OCI-LY3 (cell line): Measurements from ENCODE around the gene CIT.

Source experiments
- H2AFZ ChIP-seq: fragments of 200-600, 300-600 bp; shearing (Covaris generic); 2 replicates; pipeline ENCODE4 v1.6.0; 2014; ENCODE audit warnings: antibody characterized with exemption, low read depth, low read length
- H3K27ac ChIP-seq: fragments of 200-600, 300-600 bp; sonication (generic); 2 replicates; pipeline ENCODE4 v1.5.1; 2014; ENCODE audit warnings: mild to moderate bottlenecking, low read length, moderate library complexity, mixed read lengths
- H3K27me3 ChIP-seq: fragments of 200-600, 300-600 bp; sonication (generic); 2 replicates; pipeline ENCODE4 v1.6.1; 2014; ENCODE audit warnings: low read depth, low read length, mixed read lengths
- H3K36me3 ChIP-seq: fragments of 200-600, 300-600 bp; sonication (generic); replicated peaks from 2 replicates; pipeline ENCODE3; 2014; ENCODE audit warnings: low read depth, low read length, mixed read lengths
- H3K4me1 ChIP-seq: fragments of 300-600, 200-600 bp; sonication (generic); 2 replicates; pipeline ENCODE4 v1.6.1; 2014; ENCODE audit warnings: low read length, mixed read lengths
- H3K4me2 ChIP-seq: fragments of 200-600, 300-600 bp; sonication (generic); 2 replicates; pipeline ENCODE4 v1.6.1; 2014; ENCODE audit warnings: low read length, mixed read lengths
- H3K4me3 ChIP-seq: fragments of 300-600, 200-600 bp; sonication (generic); 2 replicates; pipeline ENCODE4 v1.5.1; 2014; ENCODE audit warnings: antibody characterized with exemption, mild to moderate bottlenecking, low read length, moderate library complexity
- H3K79me2 ChIP-seq: fragments of 300-600, 200-600 bp; shearing (Covaris generic); 2 replicates; pipeline ENCODE4 v1.6.1; 2014; ENCODE audit warnings: mild to moderate bottlenecking, low read length, mixed read lengths
- H3K9ac ChIP-seq: fragments of 300-600, 200-600 bp; shearing (Covaris generic); 2 replicates; pipeline ENCODE4 v1.6.0; 2014; ENCODE audit warnings: mild to moderate bottlenecking, low read length, moderate library complexity
- H3K9me3 ChIP-seq: fragments of 200-600, 300-600 bp; shearing (Covaris generic); 2 replicates; pipeline ENCODE4 v1.6.1; 2014; ENCODE audit warnings: low read length, mixed read lengths; ENCODE audit not compliant: insufficient read depth
- H4K20me1 ChIP-seq: fragments of 200-600, 300-600 bp; sonication (generic); 2 replicates; pipeline ENCODE4 v1.6.1; 2016; ENCODE audit warnings: low read length, mixed read lengths; ENCODE audit not compliant: insufficient read depth
- EZH2phosphoT487 ChIP-seq: fragments of 200-600 bp; shearing (Covaris generic); IDR thresholded peaks from 2 replicates; pipeline ENCODE4 v1.6.1; 2018; ENCODE audit warnings: antibody characterized with exemption, mixed run types, low read depth
- TF ChIP-seq, protein P1 (sequence below): fragments of 200-600, 300-600 bp; sonication (generic); IDR thresholded peaks from 2 replicates; pipeline ENCODE4 v1.5.1; 2014; ENCODE audit warnings: antibody characterized with exemption, low read length, low read depth

CIT gene

DNA sequence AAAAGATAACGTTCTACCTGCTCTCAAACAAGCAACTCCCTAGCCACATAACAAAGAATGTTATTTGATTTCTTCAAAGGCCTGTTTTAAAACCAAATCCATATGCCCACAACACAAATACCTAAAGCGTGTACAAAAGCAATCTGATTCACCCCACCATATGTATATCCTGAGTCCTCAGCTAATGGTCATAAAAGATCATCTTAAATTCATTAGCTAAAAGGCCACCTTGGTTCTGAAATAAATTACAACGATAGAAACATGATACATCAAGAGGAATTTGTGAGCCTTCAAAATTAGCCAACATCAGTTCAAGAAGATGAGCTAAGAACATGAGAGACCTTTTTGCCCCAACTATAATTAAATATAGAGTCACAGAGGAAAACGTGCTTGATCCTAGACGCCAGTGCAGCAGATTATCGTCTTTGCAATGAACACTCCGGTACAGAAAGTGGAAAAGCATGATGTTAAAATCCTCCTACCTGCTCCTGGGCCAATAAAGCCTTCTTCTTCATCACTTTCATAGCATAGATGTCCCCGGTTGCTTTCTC, 20.0 kb downstream of the CIT start:
- Histone ChIP-seq H3K4me3 (no peak overlapping the region), H4K20me1 (no peaks in the 10 kb centered on the region), H2AFZ (no peak overlapping the region), H3K9ac (no peak overlapping the region), H3K79me2 (no peaks in the 10 kb centered on the region), H3K36me3 (peaks cover 25% of the 10 kb centered on the region), H3K4me2 (no peak overlapping the region), H3K4me1 (no peaks in the 10 kb centered on the region), H3K27me3 (no peaks in the 10 kb centered on the region), H3K27ac (no peak overlapping the region), H3K9me3 (no peaks in the 10 kb centered on the region)
- TF ChIP-seq, protein P1, sequence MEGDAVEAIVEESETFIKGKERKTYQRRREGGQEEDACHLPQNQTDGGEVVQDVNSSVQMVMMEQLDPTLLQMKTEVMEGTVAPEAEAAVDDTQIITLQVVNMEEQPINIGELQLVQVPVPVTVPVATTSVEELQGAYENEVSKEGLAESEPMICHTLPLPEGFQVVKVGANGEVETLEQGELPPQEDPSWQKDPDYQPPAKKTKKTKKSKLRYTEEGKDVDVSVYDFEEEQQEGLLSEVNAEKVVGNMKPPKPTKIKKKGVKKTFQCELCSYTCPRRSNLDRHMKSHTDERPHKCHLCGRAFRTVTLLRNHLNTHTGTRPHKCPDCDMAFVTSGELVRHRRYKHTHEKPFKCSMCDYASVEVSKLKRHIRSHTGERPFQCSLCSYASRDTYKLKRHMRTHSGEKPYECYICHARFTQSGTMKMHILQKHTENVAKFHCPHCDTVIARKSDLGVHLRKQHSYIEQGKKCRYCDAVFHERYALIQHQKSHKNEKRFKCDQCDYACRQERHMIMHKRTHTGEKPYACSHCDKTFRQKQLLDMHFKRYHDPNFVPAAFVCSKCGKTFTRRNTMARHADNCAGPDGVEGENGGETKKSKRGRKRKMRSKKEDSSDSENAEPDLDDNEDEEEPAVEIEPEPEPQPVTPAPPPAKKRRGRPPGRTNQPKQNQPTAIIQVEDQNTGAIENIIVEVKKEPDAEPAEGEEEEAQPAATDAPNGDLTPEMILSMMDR, result no peak
- TF ChIP-seq EZH2phosphoT487, result no peak

DNA sequence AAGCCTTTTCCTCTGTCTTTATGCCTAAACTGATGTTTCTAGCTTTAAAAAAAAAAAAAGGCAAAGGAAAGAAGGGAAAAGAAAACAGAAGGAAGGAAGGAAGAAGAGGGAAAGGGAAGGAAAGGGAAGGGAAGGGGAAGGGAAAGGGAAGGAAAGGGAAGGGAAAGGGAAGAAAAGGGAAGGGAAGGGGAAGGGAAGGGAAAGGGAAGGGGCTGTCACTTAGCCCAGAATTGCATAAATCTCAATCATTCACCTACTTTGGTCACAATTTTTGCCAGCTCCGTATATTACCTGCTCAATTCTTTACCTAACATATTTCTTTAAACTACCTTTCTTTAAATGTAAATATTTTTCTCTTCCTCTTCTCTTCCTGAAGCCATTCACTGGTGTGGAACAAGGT, 26.8 kb downstream of the CIT start:
- H4K20me1 ChIP-seq, result no peaks in the 10 kb centered on the region
- no peak overlapping the region for H3K4me2 ChIP-seq
- no peak overlapping the region for H3K9ac ChIP-seq
- no peak overlapping the region for H3K4me3 ChIP-seq
- H3K9me3 ChIP-seq, result no peaks in the 10 kb centered on the region
- H3K4me1 ChIP-seq, result peaks cover 5% of the 10 kb centered on the region; the same call in 1 of the 2 replicates
- no peak overlapping the region for H3K27ac ChIP-seq
- H3K36me3 ChIP-seq, result peaks cover 19% of the 10 kb centered on the region
- H3K79me2 ChIP-seq, result no peaks in the 10 kb centered on the region
- H2AFZ ChIP-seq, result no peak overlapping the region
- TF ChIP-seq EZH2phosphoT487, result no peak
- no peaks in the 10 kb centered on the region for H3K27me3 ChIP-seq

DNA sequence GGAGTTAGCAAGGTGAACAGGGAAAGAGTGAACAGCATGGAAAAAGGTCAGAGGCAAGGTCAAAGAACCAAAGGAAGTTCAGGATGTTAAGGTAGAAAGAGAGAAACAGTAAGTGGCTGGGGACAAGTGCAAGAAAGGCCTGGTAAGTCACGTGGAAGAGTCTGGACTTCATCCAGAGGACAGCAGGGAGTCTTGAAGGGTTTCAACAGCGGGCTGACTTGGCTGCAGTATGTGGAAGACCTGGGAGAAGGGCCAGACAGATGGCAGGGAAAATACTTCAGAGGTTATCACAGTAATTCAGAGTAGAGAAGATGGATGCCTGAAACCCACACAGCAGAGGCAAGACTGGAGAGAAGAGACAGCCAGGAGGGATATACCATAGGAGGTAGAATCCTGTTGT, 34.0 kb downstream of the CIT start:
- Histone ChIP-seq H3K9me3 (no peaks in the 10 kb centered on the region), H3K79me2 (no peaks in the 10 kb centered on the region), H3K4me1 (peaks cover 11% of the 10 kb centered on the region; the same call in 1 of the 2 replicates), H2AFZ (no peak overlapping the region), H3K4me3 (no peak overlapping the region), H3K9ac (no peak overlapping the region), H3K4me2 (no peak overlapping the region), H3K27ac (no peak overlapping the region), H3K27me3 (no peaks in the 10 kb centered on the region), H3K36me3 (peaks cover 32% of the 10 kb centered on the region), H4K20me1 (no peaks in the 10 kb centered on the region)
- TF ChIP-seq, protein P1, result no peak
- no peak for TF ChIP-seq EZH2phosphoT487

DNA sequence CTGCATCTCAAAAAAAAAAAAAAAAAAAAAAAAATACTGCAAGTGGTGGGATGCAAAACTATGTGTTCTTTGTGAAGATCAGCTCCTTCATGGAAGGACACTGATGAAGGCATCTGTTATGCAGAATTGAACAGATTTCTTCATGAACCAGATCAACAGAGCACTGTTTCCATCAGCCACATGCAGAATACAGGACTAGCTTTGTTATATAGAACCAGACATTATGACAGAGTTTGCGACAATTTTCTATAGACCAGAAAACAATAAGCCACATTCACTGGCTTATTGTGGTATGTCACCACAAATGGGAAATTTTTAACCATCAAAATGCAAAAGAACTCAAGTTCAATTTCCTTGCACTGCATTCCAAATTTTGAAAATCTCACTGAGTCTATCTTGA, 34.7 kb downstream of the CIT start:
- no peak overlapping the region for H3K4me3 ChIP-seq
- no peaks in the 10 kb centered on the region for H4K20me1 ChIP-seq
- H3K79me2 ChIP-seq, result no peaks in the 10 kb centered on the region
- TF ChIP-seq EZH2phosphoT487, result no peak
- TF ChIP-seq, protein P1, result no peak
- peaks cover 28% of the 10 kb centered on the region for H3K36me3 ChIP-seq
- peaks cover 11% of the 10 kb centered on the region; the same call in 1 of the 2 replicates for H3K4me1 ChIP-seq
- H2AFZ ChIP-seq, result no peak overlapping the region
- no peak overlapping the region for H3K4me2 ChIP-seq
- H3K9ac ChIP-seq, result no peak overlapping the region
- no peaks in the 10 kb centered on the region for H3K27me3 ChIP-seq
- H3K27ac ChIP-seq, result no peak overlapping the region
- H3K9me3 ChIP-seq, result no peaks in the 10 kb centered on the region
